Measurements from ENCODE around the gene SLMAP.

Gene SLMAP

GRCh38 chr3:57755741-57756527, at the start of gene SLMAP:
TSS of gene SLMAP (plus strand) at chr3:57756309. CDS start at chr3:57757652, 1,343 bp downstream.
- peak; percentile 97 for DNase-seq

GRCh38 chr3:57706462-57706861, 49.6 kb upstream of the SLMAP start:
- peak; percentile 88 for DNase-seq

GRCh38 chr3:57709031-57709430, 47.1 kb upstream of the SLMAP start:
- no peak for DNase-seq

- DNase-seq, result no peak
Observed at GRCh38 chr3:57709559-57709958, 46.5 kb upstream of the SLMAP start.

GRCh38 chr3:57715686-57716085, 40.4 kb upstream of the SLMAP start:
- no peak for DNase-seq

- DNase-seq, result no peak
Observed at GRCh38 chr3:57717205-57717868, 38.8 kb upstream of the SLMAP start.

- no peak for DNase-seq
Observed at GRCh38 chr3:57718118-57718517, 38.0 kb upstream of the SLMAP start.

GRCh38 chr3:57726397-57726796, 29.7 kb upstream of the SLMAP start:
- DNase-seq, result no peak

GRCh38 chr3:57727106-57727505, 29.0 kb upstream of the SLMAP start:
- DNase-seq, result no peak

GRCh38 chr3:57729334-57730045, 26.6 kb upstream of the SLMAP start:
- DNase-seq, result no peak

- DNase-seq, result no peak
Observed at GRCh38 chr3:57730682-57731081, 25.4 kb upstream of the SLMAP start.

GRCh38 chr3:57731311-57731710, 24.8 kb upstream of the SLMAP start:
- no peak for DNase-seq

- no peak for DNase-seq
Observed at GRCh38 chr3:57733790-57734189, 22.3 kb upstream of the SLMAP start.

- no peak for DNase-seq
Observed at GRCh38 chr3:57735405-57735804, 20.7 kb upstream of the SLMAP start.

- no peak for DNase-seq
Observed at GRCh38 chr3:57737840-57738239, 18.3 kb upstream of the SLMAP start.

GRCh38 chr3:57738391-57738790, 17.7 kb upstream of the SLMAP start:
- DNase-seq, result no peak

GRCh38 chr3:57740027-57740426, 16.1 kb upstream of the SLMAP start:
- DNase-seq, result no peak

GRCh38 chr3:57743496-57743895, 12.6 kb upstream of the SLMAP start:
- DNase-seq, result peak; percentile 60

- no peak for DNase-seq
Observed at GRCh38 chr3:57745101-57745500, 11.0 kb upstream of the SLMAP start.

GRCh38 chr3:57746156-57747010, 9.7 kb upstream of the SLMAP start:
- no peak for DNase-seq

GRCh38 chr3:57749542-57749941, 6.6 kb upstream of the SLMAP start:
- no peak for DNase-seq

GRCh38 chr3:57752307-57752706, 3.8 kb upstream of the SLMAP start:
- DNase-seq, result peak; percentile 24

GRCh38 chr3:57753016-57753415, 3.1 kb upstream of the SLMAP start:
- no peak for DNase-seq
